Measurements from ENCODE around the gene RGS7.
"Not testable (repeated sequence)": the region's sequence is repeated elsewhere in the genome, so short reads cannot be mapped to it uniquely, and the experiment has no call there.

Gene RGS7

DNA sequence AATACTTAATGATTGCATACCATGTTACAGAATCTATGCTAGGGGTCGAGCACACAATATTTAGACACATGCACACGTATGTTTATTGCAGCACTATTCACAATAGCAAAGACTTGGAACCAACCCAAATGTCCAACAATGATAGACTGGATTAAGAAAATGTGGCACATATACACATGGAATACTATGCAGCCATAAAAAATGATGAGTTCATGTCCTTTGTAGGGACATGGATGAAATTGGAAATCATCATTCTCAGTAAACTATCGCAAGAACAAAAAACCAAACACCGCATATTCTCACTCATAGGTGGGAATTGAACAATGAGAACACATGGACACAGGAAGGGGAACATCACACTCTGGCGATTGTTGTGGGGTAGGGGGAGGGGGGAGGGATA is 191.7 kb downstream of the RGS7 start:
- in situ Hi-C loops (cut with MboI; ENCODE audit: low pct_unique_long_range_greater_than_20kb, low sequenced_read_pairs); DNase-seq: not testable (repeated sequence)

DNA sequence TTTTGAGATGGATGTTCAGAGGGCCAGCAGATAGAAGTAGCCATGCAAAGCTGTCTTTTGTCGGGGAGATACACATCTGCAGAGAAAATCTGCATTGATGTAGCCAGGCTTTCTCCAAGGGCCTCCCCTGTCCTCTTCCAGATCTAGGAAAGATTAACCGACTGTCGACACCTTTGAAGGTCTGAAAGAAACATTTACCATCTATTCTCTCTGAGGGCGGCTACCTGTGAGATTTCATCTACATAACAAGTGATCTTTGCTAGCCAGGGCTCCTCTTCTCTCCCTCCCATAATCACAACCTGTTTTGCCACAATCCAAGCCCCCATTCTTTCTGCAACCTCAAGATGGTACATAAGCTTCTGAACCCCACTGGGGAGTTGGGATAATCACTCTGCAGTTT is 193.6 kb downstream of the RGS7 start:
- in situ Hi-C loops (cut with MboI; ENCODE audit: low pct_unique_long_range_greater_than_20kb, low sequenced_read_pairs) = no loop called here
- DNase-seq = no peak

DNA sequence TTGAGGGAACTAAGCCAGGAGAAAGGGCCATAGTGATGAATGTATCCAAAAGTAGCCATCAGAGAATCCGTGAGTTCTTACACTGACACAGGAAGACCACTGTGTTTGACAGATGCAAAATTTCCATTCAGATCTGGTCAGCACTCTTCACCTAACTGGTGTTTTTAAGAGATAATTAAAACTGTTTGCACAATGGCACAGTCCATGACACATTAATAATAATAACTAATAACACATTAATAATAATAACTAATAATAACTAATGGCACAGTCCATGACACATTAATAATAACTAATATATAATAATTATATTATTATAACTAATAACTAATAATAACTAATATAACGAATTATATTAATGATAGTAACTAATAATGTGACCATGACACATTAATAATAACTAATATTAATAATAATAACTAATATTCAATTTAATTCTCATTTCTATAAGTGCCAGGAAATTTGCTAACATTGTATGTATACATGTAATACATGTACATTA is 195.8 kb downstream of the RGS7 start:
- in situ Hi-C loops (cut with MboI; ENCODE audit: low pct_unique_long_range_greater_than_20kb, low sequenced_read_pairs) = no loop called here
- DNase-seq = no peak

GRCh38 chr1:241157435-241157834 is 199.6 kb downstream of the RGS7 start:
- in situ Hi-C loops (cut with MboI; ENCODE audit: low pct_unique_long_range_greater_than_20kb, low sequenced_read_pairs) = no loop called here
- no peak for DNase-seq

- DNase-seq = no peak
Observed at GRCh38 chr1:241156231-241156965, 200.6 kb downstream of the RGS7 start.

GRCh38 chr1:241145881-241146280 is 211.1 kb downstream of the RGS7 start:
- no peak for DNase-seq
- in situ Hi-C loops (cut with MboI; ENCODE audit: low pct_unique_long_range_greater_than_20kb, low sequenced_read_pairs) = no loop called here

More at GRCh38 chr1:241156231-241156965, 200.6 kb downstream of the RGS7 start:
- in situ Hi-C loops (cut with MboI; ENCODE audit: low pct_unique_long_range_greater_than_20kb, low sequenced_read_pairs) = no loop called here

- in situ Hi-C loops (cut with MboI; ENCODE audit: low pct_unique_long_range_greater_than_20kb, low sequenced_read_pairs) = no loop called here
- DNase-seq = no peak
Observed at GRCh38 chr1:241143765-241144442, 213.1 kb downstream of the RGS7 start.

- no peak for DNase-seq
- in situ Hi-C loops (cut with MboI; ENCODE audit: low pct_unique_long_range_greater_than_20kb, low sequenced_read_pairs) = no loop called here
Observed at GRCh38 chr1:241142493-241142892, 214.5 kb downstream of the RGS7 start.

- DNase-seq; in situ Hi-C loops (cut with MboI; ENCODE audit: low pct_unique_long_range_greater_than_20kb, low sequenced_read_pairs): not testable (repeated sequence)
Observed at GRCh38 chr1:241141646-241142045, 215.4 kb downstream of the RGS7 start.

GRCh38 chr1:241140670-241141069 is 216.3 kb downstream of the RGS7 start:
- in situ Hi-C loops (cut with MboI; ENCODE audit: low pct_unique_long_range_greater_than_20kb, low sequenced_read_pairs) = no loop called here
- DNase-seq = no peak

DNA sequence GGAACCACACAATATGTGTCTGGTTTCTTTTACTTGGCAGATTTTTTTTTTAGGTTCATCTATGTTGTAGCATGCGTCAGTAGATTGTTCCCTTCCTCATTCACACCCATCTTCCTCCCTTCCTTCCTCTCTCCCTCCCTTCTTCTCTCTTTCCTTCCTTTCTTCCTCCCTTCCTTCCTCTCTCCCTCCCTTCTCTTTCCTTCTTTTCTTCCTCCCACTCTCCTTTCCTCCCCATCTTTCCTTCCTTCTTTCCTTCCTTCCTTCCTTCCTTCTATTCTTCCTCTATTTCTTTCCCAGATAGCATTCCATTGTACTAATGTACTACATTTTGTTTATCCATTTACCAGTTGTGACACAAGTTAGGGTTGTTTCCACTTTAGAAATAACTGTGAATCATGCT is 218.0 kb downstream of the RGS7 start:
- no peak for DNase-seq
- in situ Hi-C loops (cut with MboI; ENCODE audit: low pct_unique_long_range_greater_than_20kb, low sequenced_read_pairs) = no loop called here

- in situ Hi-C loops (cut with MboI; ENCODE audit: low pct_unique_long_range_greater_than_20kb, low sequenced_read_pairs) = no loop called here
- DNase-seq = no peak
Observed at GRCh38 chr1:241138248-241138647, 218.8 kb downstream of the RGS7 start.

GRCh38 chr1:241136389-241136788 is 220.6 kb downstream of the RGS7 start:
- in situ Hi-C loops (cut with MboI; ENCODE audit: low pct_unique_long_range_greater_than_20kb, low sequenced_read_pairs) = no loop called here
- no peak for DNase-seq

DNA sequence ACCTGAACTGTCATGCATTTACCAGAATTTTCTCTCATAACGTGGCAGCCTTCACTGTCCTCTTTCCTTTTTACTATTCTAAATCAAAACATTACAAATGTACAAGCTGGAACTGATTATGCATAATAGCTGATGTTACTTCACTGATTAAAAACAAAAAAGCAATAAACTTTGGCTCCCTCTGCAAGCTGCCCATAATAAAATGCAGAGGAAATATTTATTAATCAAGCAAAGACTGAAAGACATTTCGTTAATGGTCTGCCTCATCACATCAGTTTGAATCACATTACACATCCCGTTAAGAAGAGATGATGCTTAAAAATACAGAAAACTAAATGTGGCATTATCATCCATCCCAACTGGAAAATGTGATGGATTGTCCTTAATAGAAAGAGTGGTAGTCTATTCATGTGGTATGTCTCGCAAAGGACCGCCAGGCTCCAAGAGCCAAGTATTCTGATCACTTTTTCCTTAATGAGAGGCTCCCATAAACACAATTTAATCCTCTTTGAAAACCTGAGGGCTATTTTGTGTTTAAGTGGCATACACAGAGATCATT is 225.3 kb downstream of the RGS7 start:
- in situ Hi-C loops (cut with MboI; ENCODE audit: low pct_unique_long_range_greater_than_20kb, low sequenced_read_pairs) = no loop called here

GRCh38 chr1:241130881-241131280 is 226.1 kb downstream of the RGS7 start:
- no peak for DNase-seq
- in situ Hi-C loops (cut with MboI; ENCODE audit: low pct_unique_long_range_greater_than_20kb, low sequenced_read_pairs) = no loop called here

More for the DNA sequence above, 225.3 kb downstream of the RGS7 start:
- DNase-seq = no peak

DNA sequence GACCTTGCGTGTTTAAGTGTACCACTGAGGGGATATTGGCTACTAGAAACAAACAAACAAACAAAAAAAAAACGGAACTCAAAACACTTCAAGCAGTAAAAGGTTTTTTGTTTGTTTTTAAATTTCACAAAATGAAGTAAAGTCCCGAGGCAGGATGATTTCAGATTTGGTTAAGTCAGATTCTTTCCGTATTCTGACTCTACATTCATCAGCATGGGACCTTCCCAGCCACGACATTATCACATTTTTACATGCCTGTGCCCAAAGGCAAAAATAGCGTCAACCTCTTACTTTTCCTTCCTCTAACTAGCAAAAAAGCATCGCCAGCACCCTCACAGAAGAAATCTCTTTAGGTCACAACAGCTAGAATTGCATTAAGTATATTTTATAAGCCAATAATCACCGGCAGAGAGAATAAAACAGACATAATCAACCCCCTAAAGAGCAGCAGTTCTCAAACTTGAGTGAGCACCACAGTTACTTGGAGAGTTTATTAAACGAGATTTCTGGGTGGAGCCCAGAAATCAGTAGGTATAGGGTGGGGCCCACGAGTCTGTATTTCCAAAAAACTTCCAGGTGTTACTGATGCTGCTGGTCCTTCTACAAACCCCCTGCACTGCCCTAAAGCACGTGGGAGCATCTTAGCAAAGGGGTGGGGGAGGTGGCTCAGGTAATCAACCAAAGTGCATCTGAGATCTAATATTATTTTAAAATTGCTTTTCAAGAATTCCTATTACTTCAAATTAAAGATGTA is 227.6 kb downstream of the RGS7 start:
- no peak for DNase-seq
- in situ Hi-C loops (cut with MboI; ENCODE audit: low pct_unique_long_range_greater_than_20kb, low sequenced_read_pairs) = no loop called here

DNA sequence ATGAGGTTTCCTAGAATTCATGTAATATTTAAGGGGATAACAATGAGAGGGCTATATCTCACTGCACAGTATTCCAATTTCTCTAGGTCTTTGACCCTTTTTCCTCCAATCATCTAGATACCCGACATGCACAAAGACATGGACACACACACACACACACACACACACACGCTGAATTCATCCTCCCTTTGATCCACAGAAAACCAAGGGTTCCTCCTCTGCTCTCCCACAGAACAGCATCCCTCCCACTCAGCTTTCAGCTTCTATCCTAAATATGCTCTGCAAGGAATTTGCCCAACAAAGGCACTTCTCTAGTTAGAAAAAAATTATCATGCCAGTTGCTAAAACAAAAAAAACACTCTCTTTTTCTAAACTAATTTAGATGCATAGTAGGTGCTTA is 231.7 kb downstream of the RGS7 start:
- in situ Hi-C loops (cut with MboI; ENCODE audit: low pct_unique_long_range_greater_than_20kb, low sequenced_read_pairs) = no loop called here
- no peak for DNase-seq

- no peak for DNase-seq
- in situ Hi-C loops (cut with MboI; ENCODE audit: low pct_unique_long_range_greater_than_20kb, low sequenced_read_pairs) = no loop called here
Observed at GRCh38 chr1:241118049-241118448, 239.0 kb downstream of the RGS7 start.

- in situ Hi-C loops (cut with MboI; ENCODE audit: low pct_unique_long_range_greater_than_20kb, low sequenced_read_pairs) = no loop called here
- peak; percentile 21 for DNase-seq
Observed at GRCh38 chr1:241115784-241116183, 241.2 kb downstream of the RGS7 start.
